ENCODE data around the gene KIF3B.
"Not testable (repeated sequence)": the region's sequence is repeated elsewhere in the genome, so short reads cannot be mapped to it uniquely, and the experiment has no call there.

KIF3B gene

GRCh38 chr20:32355907-32356621 lies 78.6 kb downstream of the KIF3B start:
- H3K27ac ChIP-seq (ENCODE audit: insufficient read depth, low read depth, low read length, poor library complexity, severe bottlenecking); H3K9me3 ChIP-seq (ENCODE audit: control insufficient read depth, low read length); H3K4me1 ChIP-seq (ENCODE audit: control insufficient read depth, insufficient read depth, low read length); H3K27me3 ChIP-seq (ENCODE audit: control insufficient read depth, insufficient read depth, low read length, poor library complexity, severe bottlenecking); H3K36me3 ChIP-seq (ENCODE audit: control insufficient read depth, insufficient read depth, low read length); H3K4me3 ChIP-seq (ENCODE audit: insufficient read depth, low read depth, low read length): not testable (repeated sequence)
- WGBS, 2 experiments: 92 to 96% methylated on average over 7 of the region's 7 CpGs

- WGBS, 2 experiments: 91 to 93% methylated on average over 13 of the region's 13 CpGs
- H3K27ac ChIP-seq (ENCODE audit: insufficient read depth, low read depth, low read length, poor library complexity, severe bottlenecking): no peak overlapping the region
- H3K27me3 ChIP-seq (ENCODE audit: control insufficient read depth, insufficient read depth, low read length, poor library complexity, severe bottlenecking): no peaks in the 10 kb centered on the region
- H3K36me3 ChIP-seq (ENCODE audit: control insufficient read depth, insufficient read depth, low read length): no peaks in the 10 kb centered on the region
- peak overlapping the region; percentile 78 for H3K4me3 ChIP-seq (ENCODE audit: insufficient read depth, low read depth, low read length)
- no peaks in the 10 kb centered on the region for H3K9me3 ChIP-seq (ENCODE audit: control insufficient read depth, low read length)
- H3K4me1 ChIP-seq (ENCODE audit: control insufficient read depth, insufficient read depth, low read length): no peaks in the 10 kb centered on the region
These were observed 79.3 kb downstream of the KIF3B start for GRCh38 chr20:32356622-32357374.

GRCh38 chr20:32357375-32357868 lies 80.0 kb downstream of the KIF3B start:
- no peaks in the 10 kb centered on the region for H3K36me3 ChIP-seq (ENCODE audit: control insufficient read depth, insufficient read depth, low read length)
- peak overlapping the region; percentile 78 for H3K4me3 ChIP-seq (ENCODE audit: insufficient read depth, low read depth, low read length)
- WGBS, 2 experiments: 4 to 6% methylated on average over 11 of the region's 11 CpGs
- H3K27me3 ChIP-seq (ENCODE audit: control insufficient read depth, insufficient read depth, low read length, poor library complexity, severe bottlenecking): no peaks in the 10 kb centered on the region
- H3K9me3 ChIP-seq (ENCODE audit: control insufficient read depth, low read length): no peaks in the 10 kb centered on the region
- peak overlapping the region; percentile 69 for H3K27ac ChIP-seq (ENCODE audit: insufficient read depth, low read depth, low read length, poor library complexity, severe bottlenecking)
- H3K4me1 ChIP-seq (ENCODE audit: control insufficient read depth, insufficient read depth, low read length): no peaks in the 10 kb centered on the region

DNA sequence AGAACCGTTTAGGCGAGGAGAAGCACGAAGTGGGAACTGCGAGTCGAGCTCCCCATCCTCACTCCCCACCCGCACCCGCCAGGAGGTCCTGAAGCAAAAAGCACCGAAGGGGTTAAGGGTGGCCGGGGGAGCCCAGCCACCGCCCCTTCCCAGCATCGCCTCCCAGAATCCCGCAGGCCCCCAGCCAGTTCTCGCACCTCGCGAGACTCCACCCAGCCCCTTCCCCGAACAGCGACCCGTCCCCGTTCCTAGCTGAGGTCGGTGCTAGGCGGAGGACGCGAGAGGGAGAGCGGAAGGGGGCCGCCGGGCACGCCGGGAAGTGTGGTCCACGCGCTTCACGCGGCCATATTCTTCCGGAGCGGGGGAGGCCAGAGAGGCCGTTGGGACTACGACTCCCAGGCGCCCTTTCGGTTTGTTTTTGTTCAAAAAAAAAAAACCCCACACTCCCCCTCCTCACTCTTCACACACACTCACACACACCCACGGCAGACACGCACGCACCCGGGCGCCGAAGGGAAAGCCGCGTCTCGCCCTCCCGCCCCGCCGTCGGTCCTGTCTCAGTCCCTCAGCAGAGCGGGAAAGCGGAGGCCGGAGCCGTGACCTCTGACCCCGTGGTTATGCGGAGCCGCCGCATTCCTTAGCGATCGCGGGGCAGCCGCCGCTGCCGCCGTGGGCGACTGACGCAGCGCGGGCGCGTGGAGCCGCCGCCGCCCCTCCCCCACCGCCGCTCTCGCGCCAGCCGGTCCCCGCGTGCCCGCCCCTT lies 80.6 kb downstream of the KIF3B start, which contains the start of gene ASXL1:
ASXL1 (plus strand) TSS at position 463 of the 763 bp plus-strand sequence. CDS start 445 bp downstream, outside the sequence.
- Histone ChIP-seq H3K36me3 (ENCODE audit: control insufficient read depth, insufficient read depth, low read length) (no peaks in the 10 kb centered on the region), H3K4me1 (ENCODE audit: control insufficient read depth, insufficient read depth, low read length) (no peaks in the 10 kb centered on the region), H3K9me3 (ENCODE audit: control insufficient read depth, low read length) (no peaks in the 10 kb centered on the region), H3K27me3 (ENCODE audit: control insufficient read depth, insufficient read depth, low read length, poor library complexity, severe bottlenecking) (no peaks in the 10 kb centered on the region), H3K4me3 (ENCODE audit: insufficient read depth, low read depth, low read length) (peak within 1 kb of the TSS; percentile 78), H3K27ac (ENCODE audit: insufficient read depth, low read depth, low read length, poor library complexity, severe bottlenecking) (peak within 1 kb of the TSS; percentile 96)
- 0% methylated on average over 83 of the region's 83 CpGs for WGBS, 2 experiments

GRCh38 chr20:32358632-32358882 lies 81.1 kb downstream of the KIF3B start:
- WGBS, 2 experiments: 0 to 1% methylated on average over 32 to 35 of the region's 35 CpGs
- H3K4me3 ChIP-seq (ENCODE audit: insufficient read depth, low read depth, low read length): peak overlapping the region; percentile 78
- no peaks in the 10 kb centered on the region for H3K36me3 ChIP-seq (ENCODE audit: control insufficient read depth, insufficient read depth, low read length)
- H3K4me1 ChIP-seq (ENCODE audit: control insufficient read depth, insufficient read depth, low read length): no peaks in the 10 kb centered on the region
- no peaks in the 10 kb centered on the region for H3K27me3 ChIP-seq (ENCODE audit: control insufficient read depth, insufficient read depth, low read length, poor library complexity, severe bottlenecking)
- no peaks in the 10 kb centered on the region for H3K9me3 ChIP-seq (ENCODE audit: control insufficient read depth, low read length)
- H3K27ac ChIP-seq (ENCODE audit: insufficient read depth, low read depth, low read length, poor library complexity, severe bottlenecking): peak overlapping the region; percentile 96

DNA sequence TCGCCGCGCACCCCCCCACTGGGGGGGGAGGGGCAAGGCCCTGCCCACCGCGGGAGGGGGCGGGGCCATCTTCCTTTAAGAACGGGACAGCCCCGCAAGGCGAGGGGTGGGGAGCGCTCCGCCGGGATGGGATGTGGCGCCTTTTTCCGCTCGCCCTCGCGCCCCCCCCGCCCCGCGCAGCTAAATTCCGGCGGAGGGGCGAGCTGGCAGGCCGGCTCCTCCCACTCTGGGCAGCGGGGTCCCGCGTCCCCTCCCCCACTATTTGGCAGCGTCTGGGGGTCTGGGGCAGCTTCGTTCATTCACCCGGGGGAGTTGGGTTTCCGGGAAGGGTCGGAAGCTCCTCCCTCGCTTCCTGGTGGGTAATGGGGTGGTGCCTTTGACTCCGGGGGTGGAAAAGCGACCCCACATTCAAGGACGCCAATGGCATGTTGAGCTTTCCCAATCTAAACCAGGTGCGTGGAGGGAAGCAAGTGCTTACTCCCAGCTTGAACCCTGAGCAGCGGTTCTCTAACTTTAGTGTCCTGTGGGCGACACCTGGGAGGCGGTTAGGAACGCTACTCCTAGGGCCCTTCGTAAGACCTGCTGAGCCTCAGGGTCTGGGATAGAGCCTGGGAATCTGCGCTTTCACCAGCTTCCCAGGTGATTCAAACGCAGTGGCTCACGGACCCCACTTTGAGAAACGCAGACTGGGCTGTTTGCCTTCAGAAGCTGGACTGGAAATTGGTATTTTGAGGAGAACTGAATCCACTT lies 81.6 kb downstream of the KIF3B start:
- Histone ChIP-seq H3K9me3 (ENCODE audit: control insufficient read depth, low read length) (no peaks in the 10 kb centered on the region), H3K27me3 (ENCODE audit: control insufficient read depth, insufficient read depth, low read length, poor library complexity, severe bottlenecking) (no peaks in the 10 kb centered on the region), H3K4me3 (ENCODE audit: insufficient read depth, low read depth, low read length) (peak overlapping the region; percentile 78), H3K36me3 (ENCODE audit: control insufficient read depth, insufficient read depth, low read length) (no peaks in the 10 kb centered on the region), H3K27ac (ENCODE audit: insufficient read depth, low read depth, low read length, poor library complexity, severe bottlenecking) (peak overlapping the region; percentile 77), H3K4me1 (ENCODE audit: control insufficient read depth, insufficient read depth, low read length) (no peaks in the 10 kb centered on the region)
- 0 to 1% methylated on average over 46 of the region's 46 CpGs for WGBS, 2 experiments

DNA sequence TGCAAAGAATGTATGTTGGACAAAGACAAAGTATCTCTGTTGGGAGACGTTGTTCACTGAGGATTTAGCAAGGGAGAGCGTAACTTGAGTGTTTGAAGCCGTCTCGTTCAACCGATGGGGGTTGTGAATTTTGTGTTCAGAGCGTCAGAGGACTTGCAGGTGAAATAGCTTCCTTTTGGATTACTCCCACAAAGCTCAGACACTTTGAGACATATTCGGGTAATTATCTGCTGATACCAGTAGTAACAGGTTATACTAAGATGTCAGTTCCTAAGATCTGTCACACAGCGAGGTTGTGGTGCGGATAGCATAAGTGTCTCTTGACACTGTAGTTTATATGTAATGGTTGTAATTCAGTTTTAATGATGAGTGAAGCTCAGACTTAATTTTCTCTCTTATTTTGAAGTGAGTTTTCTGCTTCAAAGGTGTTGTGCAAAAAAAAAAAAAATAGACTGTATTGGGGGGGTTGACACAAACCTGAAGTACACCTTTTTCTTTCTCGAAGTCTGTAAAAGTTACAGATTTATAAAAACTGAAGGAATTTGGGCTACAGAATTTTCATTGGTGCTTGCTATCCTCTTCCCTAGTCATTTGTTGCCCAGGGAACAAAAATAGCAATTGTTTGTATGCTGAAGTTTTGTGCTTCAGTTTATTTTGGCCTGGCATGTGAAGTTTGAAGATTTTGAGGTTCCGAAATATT lies 82.3 kb downstream of the KIF3B start:
- H3K9me3 ChIP-seq (ENCODE audit: control insufficient read depth, low read length): no peaks in the 10 kb centered on the region
- no peaks in the 10 kb centered on the region for H3K27me3 ChIP-seq (ENCODE audit: control insufficient read depth, insufficient read depth, low read length, poor library complexity, severe bottlenecking)
- WGBS, 2 experiments: 53 to 56% methylated on average over 11 of the region's 11 CpGs
- H3K36me3 ChIP-seq (ENCODE audit: control insufficient read depth, insufficient read depth, low read length): no peaks in the 10 kb centered on the region
- H3K27ac ChIP-seq (ENCODE audit: insufficient read depth, low read depth, low read length, poor library complexity, severe bottlenecking): peak overlapping the region; percentile 77
- no peaks in the 10 kb centered on the region for H3K4me1 ChIP-seq (ENCODE audit: control insufficient read depth, insufficient read depth, low read length)
- H3K4me3 ChIP-seq (ENCODE audit: insufficient read depth, low read depth, low read length): peak overlapping the region; percentile 78

- Histone ChIP-seq H3K9me3 (ENCODE audit: control insufficient read depth, low read length) (no peaks in the 10 kb centered on the region), H3K27me3 (ENCODE audit: control insufficient read depth, insufficient read depth, low read length, poor library complexity, severe bottlenecking) (no peaks in the 10 kb centered on the region), H3K36me3 (ENCODE audit: control insufficient read depth, insufficient read depth, low read length) (no peaks in the 10 kb centered on the region), H3K27ac (ENCODE audit: insufficient read depth, low read depth, low read length, poor library complexity, severe bottlenecking) (no peak overlapping the region), H3K4me3 (ENCODE audit: insufficient read depth, low read depth, low read length) (no peak overlapping the region), H3K4me1 (ENCODE audit: control insufficient read depth, insufficient read depth, low read length) (no peaks in the 10 kb centered on the region)
- WGBS, 2 experiments: 89 to 92% methylated on average over 5 of the region's 5 CpGs
These were observed 82.8 kb downstream of the KIF3B start for GRCh38 chr20:32360333-32360634.

GRCh38 chr20:32362901-32363364 lies 85.5 kb downstream of the KIF3B start:
- Histone ChIP-seq H3K4me1 (ENCODE audit: control insufficient read depth, insufficient read depth, low read length) (peaks cover 9% of the 10 kb centered on the region), H3K27ac (ENCODE audit: insufficient read depth, low read depth, low read length, poor library complexity, severe bottlenecking) (no peak overlapping the region), H3K9me3 (ENCODE audit: control insufficient read depth, low read length) (no peaks in the 10 kb centered on the region), H3K4me3 (ENCODE audit: insufficient read depth, low read depth, low read length) (no peak overlapping the region), H3K36me3 (ENCODE audit: control insufficient read depth, insufficient read depth, low read length) (no peaks in the 10 kb centered on the region), H3K27me3 (ENCODE audit: control insufficient read depth, insufficient read depth, low read length, poor library complexity, severe bottlenecking) (no peaks in the 10 kb centered on the region)
- 82 to 94% methylated on average over 3 to 4 of the region's 4 CpGs for WGBS, 2 experiments

Data from ectodermal cell (in vitro differentiated cells).